PC-3 (cell line): ENCODE results near the gene EFCC1. TPM values are rescaled to one million over a fixed set of nuclear protein-coding genes. Genes with fewer than 3 reads are reported as not detected.

ENCODE experiments used
- ATAC-seq: fragments of 200-7000 bp; cut with Tn5 transposase; 2 replicates; pipeline ENCODE4 v1.9.1; 2020; ENCODE audit warnings: mild to moderate bottlenecking, moderate library complexity
- BruUV-seq: library from RNA; stranded (reverse); fragments of 400-500 nt; replicated peaks from 2 replicates; lab custom pipeline; 2021; lab: Mats Ljungman, UMichigan
- CTCF ChIA-PET: fragments of 300-600 bp; sonication (Branson Sonifier 250); formaldehyde crosslinking; loops from one replicate; lab custom pipeline; 2022; ENCODE audit warnings: antibody characterized with exemption; lab: Charles Lee
- POLR2A ChIA-PET: fragments of 300-600 bp; sonication (Branson Sonifier 250); formaldehyde crosslinking; loops from one replicate; lab custom pipeline; 2022; ENCODE audit warnings: antibody characterized with exemption; ENCODE audit not compliant: unreplicated experiment; lab: Charles Lee
- DNase-seq: peaks from one replicate; pipeline ENCODE4 v3.0.0-alpha.2; 2015
- H2AFZ ChIP-seq: fragments of 300-600 bp; sonication (generic); 2 replicates; pipeline ENCODE4 v1.6.0; 2016; ENCODE audit warnings: antibody characterized with exemption, low read length
- H3F3A ChIP-seq: fragments of 300-600 bp; sonication (generic); one replicate; pipeline ENCODE4 v1.6.0; 2017; ENCODE audit warnings: antibody characterized with exemption, low read length, control low read depth, mild to moderate bottlenecking; ENCODE audit not compliant: unreplicated experiment
- H3K27ac ChIP-seq: fragments of 300-600 bp; sonication (generic); 2 replicates; pipeline ENCODE4 v1.5.1; 2016; ENCODE audit warnings: mild to moderate bottlenecking, low read length
- H3K27me3 ChIP-seq: fragments of 300-600 bp; sonication (generic); 2 replicates; pipeline ENCODE4 v1.6.1; 2016; ENCODE audit warnings: low read length, mixed read lengths
- H3K36me3 ChIP-seq: fragments of 300-600 bp; sonication (generic); 2 replicates; pipeline ENCODE4 v1.6.1; 2016; ENCODE audit warnings: low read depth, mixed run types, low read length, mixed read lengths
- H3K4me1 ChIP-seq: fragments of 300-600 bp; sonication (generic); 2 replicates; pipeline ENCODE4 v1.5.1; 2016; ENCODE audit warnings: low read length; ENCODE audit not compliant: insufficient read depth
- H3K4me2 ChIP-seq: fragments of 300-600 bp; sonication (generic); 2 replicates; pipeline ENCODE4 v1.6.0; 2016; ENCODE audit warnings: low read length
- H3K4me3 ChIP-seq: fragments of 300-600 bp; sonication (generic); 2 replicates; pipeline ENCODE4 v1.5.1; 2016; ENCODE audit warnings: mild to moderate bottlenecking, low read length, mixed read lengths
- H3K79me2 ChIP-seq: fragments of 300-600 bp; sonication (generic); 2 replicates; pipeline ENCODE4 v1.6.1; 2017; ENCODE audit warnings: low read length, mixed read lengths
- H3K9ac ChIP-seq: fragments of 300-600 bp; sonication (generic); 2 replicates; pipeline ENCODE4 v1.6.0; 2016; ENCODE audit warnings: mild to moderate bottlenecking, low read length
- H3K9me2 ChIP-seq: fragments of 300-600 bp; sonication (generic); replicated peaks from 2 replicates; pipeline ENCODE4 v1.6.1; 2016; ENCODE audit warnings: mixed run types, low read length, mixed read lengths
- H3K9me3 ChIP-seq: fragments of 300-600 bp; sonication (generic); 2 replicates; pipeline ENCODE4 v1.6.1; 2016; ENCODE audit warnings: low read length, mixed read lengths
- H4K20me1 ChIP-seq: fragments of 300-600 bp; sonication (generic); 2 replicates; pipeline ENCODE4 v1.6.1; 2016; ENCODE audit warnings: low read length, mixed read lengths
- EZH2 ChIP-seq: fragments of 300-600 bp; sonication (generic); IDR thresholded peaks from one replicate; pipeline ENCODE4 v1.6.1; 2017; ENCODE audit warnings: antibody characterized with exemption, mild to moderate bottlenecking, low read length; ENCODE audit not compliant: unreplicated experiment
- EZH2phosphoT487 ChIP-seq: fragments of 300-600 bp; sonication (generic); IDR thresholded peaks from 2 replicates; pipeline ENCODE4 v1.6.1; 2018; ENCODE audit warnings: mild to moderate bottlenecking, antibody characterized with exemption, low read length, borderline replicate concordance
- intact Hi-C: fragments of 100-400 bp; cut with micrococcal nuclease; formaldehyde crosslinking; loops from 2 replicates; pipeline ENCODE4 v1.9.0; 2023
- total RNA-seq: library from RNA; depleted of rRNA; stranded (reverse); fragments of >200 nt; gene quantifications from 2 replicates; pipeline ENCODE4 v1.2.3, GENCODE V29; 2014
- TF ChIP-seq, protein P1 (sequence below): fragments of 300-600 bp; sonication (generic); conservative IDR thresholded peaks from 2 replicates; pipeline ENCODE4 v1.5.1; 2017; ENCODE audit warnings: antibody characterized with exemption, low read depth, mild to moderate bottlenecking, low read length

Gene EFCC1
- total RNA-seq, 1 experiment from 2014 or later = not detected

DNA sequence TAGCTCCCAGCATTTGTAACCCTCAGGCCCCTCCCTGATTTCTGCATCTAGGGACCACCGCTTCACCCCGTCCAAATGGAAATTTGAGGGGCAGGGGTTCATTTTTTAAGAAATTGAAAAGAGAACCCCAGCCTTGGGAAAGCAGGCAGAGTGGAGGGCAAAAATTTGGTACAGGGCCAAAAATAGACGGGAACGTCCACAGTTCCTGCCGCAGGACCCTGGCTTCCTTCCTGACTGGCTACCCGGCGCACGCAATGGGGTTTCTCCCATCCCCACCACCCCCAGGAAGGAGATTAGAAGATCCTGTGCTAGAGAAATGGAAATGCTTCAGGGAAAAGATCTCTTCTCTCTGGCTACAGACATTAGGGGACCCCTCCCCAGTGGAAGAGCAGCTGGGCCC is 80.4 kb downstream of the EFCC1 start:
- ChIA-PET CTCF (no interaction called here), POLR2A (no interaction called here)
- Histone ChIP-seq H3K4me3 (no peak overlapping the region), H3K36me3 (no peaks in the 10 kb centered on the region), H3K27ac (no peak overlapping the region), H3K9me2 (no peaks in the 10 kb centered on the region), H3K9ac (no peak overlapping the region), H3K27me3 (no peaks in the 10 kb centered on the region), H2AFZ (no peak overlapping the region), H4K20me1 (no peaks in the 10 kb centered on the region), H3F3A (no peaks in the 10 kb centered on the region), H3K79me2 (no peaks in the 10 kb centered on the region), H3K4me1 (no peaks in the 10 kb centered on the region; the same call in 1 of the 2 replicates), H3K4me2 (no peak overlapping the region), H3K9me3 (no peaks in the 10 kb centered on the region)
- intact Hi-C loops = no loop called here
- no peak for DNase-seq
- TF ChIP-seq EZH2 = no peak
- no peak for TF ChIP-seq EZH2phosphoT487
- TF ChIP-seq, protein P1, sequence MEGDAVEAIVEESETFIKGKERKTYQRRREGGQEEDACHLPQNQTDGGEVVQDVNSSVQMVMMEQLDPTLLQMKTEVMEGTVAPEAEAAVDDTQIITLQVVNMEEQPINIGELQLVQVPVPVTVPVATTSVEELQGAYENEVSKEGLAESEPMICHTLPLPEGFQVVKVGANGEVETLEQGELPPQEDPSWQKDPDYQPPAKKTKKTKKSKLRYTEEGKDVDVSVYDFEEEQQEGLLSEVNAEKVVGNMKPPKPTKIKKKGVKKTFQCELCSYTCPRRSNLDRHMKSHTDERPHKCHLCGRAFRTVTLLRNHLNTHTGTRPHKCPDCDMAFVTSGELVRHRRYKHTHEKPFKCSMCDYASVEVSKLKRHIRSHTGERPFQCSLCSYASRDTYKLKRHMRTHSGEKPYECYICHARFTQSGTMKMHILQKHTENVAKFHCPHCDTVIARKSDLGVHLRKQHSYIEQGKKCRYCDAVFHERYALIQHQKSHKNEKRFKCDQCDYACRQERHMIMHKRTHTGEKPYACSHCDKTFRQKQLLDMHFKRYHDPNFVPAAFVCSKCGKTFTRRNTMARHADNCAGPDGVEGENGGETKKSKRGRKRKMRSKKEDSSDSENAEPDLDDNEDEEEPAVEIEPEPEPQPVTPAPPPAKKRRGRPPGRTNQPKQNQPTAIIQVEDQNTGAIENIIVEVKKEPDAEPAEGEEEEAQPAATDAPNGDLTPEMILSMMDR = no peak
- no peak for ATAC-seq
- no TSS peak for BruUV-seq

DNA sequence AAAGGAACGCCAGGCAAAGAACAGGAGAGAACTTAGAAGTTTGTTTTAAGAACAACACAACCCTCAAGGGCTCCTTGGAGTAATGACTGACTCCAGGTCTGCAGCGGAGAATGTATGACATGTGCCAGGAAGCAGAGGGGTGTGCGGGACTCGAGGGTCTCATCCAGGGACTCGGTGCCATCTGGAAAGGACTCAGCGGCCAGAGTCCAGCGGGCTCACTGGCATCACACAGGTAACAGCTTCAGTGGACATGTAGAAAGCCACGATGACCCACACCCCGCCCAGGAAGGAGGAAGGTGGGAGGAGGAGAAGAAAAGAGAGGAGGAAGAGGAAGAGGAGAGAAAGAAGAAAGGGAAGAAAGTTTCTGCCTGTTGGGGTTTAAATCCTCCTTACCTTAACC is 80.9 kb downstream of the EFCC1 start:
- Histone ChIP-seq H3K4me1 (no peaks in the 10 kb centered on the region; the same call in 1 of the 2 replicates), H3K27me3 (no peaks in the 10 kb centered on the region), H3K36me3 (no peaks in the 10 kb centered on the region), H3K9me3 (no peaks in the 10 kb centered on the region), H3K9ac (no peak overlapping the region), H3K9me2 (no peaks in the 10 kb centered on the region), H3K4me2 (no peak overlapping the region), H4K20me1 (no peaks in the 10 kb centered on the region), H3F3A (no peaks in the 10 kb centered on the region), H3K27ac (no peak overlapping the region), H3K79me2 (no peaks in the 10 kb centered on the region), H2AFZ (no peak overlapping the region), H3K4me3 (no peak overlapping the region)
- TF ChIP-seq EZH2 (no peak), EZH2phosphoT487 (no peak)
- TF ChIP-seq, protein P1 = no peak
- ChIA-PET CTCF (no interaction called here), POLR2A (no interaction called here)
- no TSS peak for BruUV-seq
- intact Hi-C loops = no loop called here
- no peak for DNase-seq
- no peak for ATAC-seq

DNA sequence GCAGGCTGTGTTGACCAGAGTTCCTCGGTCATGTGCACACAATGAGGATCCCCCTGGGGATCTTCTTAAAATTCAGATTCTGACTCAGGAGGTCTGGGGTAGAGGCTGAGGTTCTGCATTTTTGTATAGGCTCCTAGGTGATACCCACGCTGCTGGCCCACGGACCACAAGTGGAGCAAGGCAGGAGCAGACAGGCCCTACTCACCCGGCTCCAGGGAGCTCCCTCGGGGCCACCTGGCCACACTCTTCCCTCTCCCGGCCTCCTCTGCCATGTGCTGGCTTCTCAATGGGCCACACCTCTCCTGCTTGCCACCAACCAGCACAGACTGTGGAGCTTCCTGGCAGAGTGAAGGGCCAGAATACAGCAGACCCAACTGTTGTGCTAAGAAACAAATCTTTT is 83.4 kb downstream of the EFCC1 start:
- Histone ChIP-seq H3K27ac (no peak overlapping the region), H3K79me2 (no peaks in the 10 kb centered on the region), H3K36me3 (no peaks in the 10 kb centered on the region), H3K9me2 (no peaks in the 10 kb centered on the region), H3K27me3 (no peaks in the 10 kb centered on the region), H4K20me1 (no peaks in the 10 kb centered on the region), H2AFZ (no peak overlapping the region), H3F3A (no peaks in the 10 kb centered on the region), H3K4me2 (no peak overlapping the region), H3K9ac (no peak overlapping the region), H3K4me1 (no peaks in the 10 kb centered on the region), H3K4me3 (no peak overlapping the region), H3K9me3 (no peaks in the 10 kb centered on the region)
- ChIA-PET CTCF (no interaction called here), POLR2A (no interaction called here)
- ATAC-seq (no peak), DNase-seq (no peak)
- TF ChIP-seq EZH2phosphoT487 (no peak), EZH2 (no peak)
- TF ChIP-seq, protein P1 = no peak
- intact Hi-C loops = no loop called here
- no TSS peak for BruUV-seq
